Neural progenitor cell (in vitro differentiated cells): ENCODE measurements around the gene FBXL14.

Source experiments
- CTCF ChIP-seq: fragments of 200-600 bp; sonication (generic); IDR thresholded peaks from 2 replicates; pipeline ENCODE4 v1.5.1; 2017; ENCODE audit warnings: antibody characterized with exemption, mild to moderate bottlenecking
- EZH2 ChIP-seq: fragments of 200-600 bp; sonication (generic); IDR thresholded peaks from 2 replicates; pipeline ENCODE4 v1.6.1; 2017; ENCODE audit warnings: antibody characterized with exemption, mild to moderate bottlenecking, moderate library complexity
- EZH2phosphoT487 ChIP-seq: fragments of 200-600 bp; sonication (generic); IDR thresholded peaks from 2 replicates; pipeline ENCODE4 v1.6.1; 2017; ENCODE audit warnings: antibody characterized with exemption

- TF ChIP-seq CTCF: no peak
- TF ChIP-seq EZH2: no peak
- TF ChIP-seq EZH2phosphoT487: no peak
These were observed 11.7 kb downstream of the FBXL14 start for GRCh38 chr12:1582709-1583050.
